ENCODE results near the gene UQCC3.

- no peak for TF ChIP-seq POLR2A (IDR thresholded peaks at IDR 0.05)
- TF ChIP-seq, protein P1, sequence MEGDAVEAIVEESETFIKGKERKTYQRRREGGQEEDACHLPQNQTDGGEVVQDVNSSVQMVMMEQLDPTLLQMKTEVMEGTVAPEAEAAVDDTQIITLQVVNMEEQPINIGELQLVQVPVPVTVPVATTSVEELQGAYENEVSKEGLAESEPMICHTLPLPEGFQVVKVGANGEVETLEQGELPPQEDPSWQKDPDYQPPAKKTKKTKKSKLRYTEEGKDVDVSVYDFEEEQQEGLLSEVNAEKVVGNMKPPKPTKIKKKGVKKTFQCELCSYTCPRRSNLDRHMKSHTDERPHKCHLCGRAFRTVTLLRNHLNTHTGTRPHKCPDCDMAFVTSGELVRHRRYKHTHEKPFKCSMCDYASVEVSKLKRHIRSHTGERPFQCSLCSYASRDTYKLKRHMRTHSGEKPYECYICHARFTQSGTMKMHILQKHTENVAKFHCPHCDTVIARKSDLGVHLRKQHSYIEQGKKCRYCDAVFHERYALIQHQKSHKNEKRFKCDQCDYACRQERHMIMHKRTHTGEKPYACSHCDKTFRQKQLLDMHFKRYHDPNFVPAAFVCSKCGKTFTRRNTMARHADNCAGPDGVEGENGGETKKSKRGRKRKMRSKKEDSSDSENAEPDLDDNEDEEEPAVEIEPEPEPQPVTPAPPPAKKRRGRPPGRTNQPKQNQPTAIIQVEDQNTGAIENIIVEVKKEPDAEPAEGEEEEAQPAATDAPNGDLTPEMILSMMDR (IDR thresholded peaks at IDR 0.05): no peak
Observed at GRCh38 chr11:62654297-62654696, 17.2 kb upstream of the UQCC3 start.
